Measurements from ENCODE around the gene ZFR2.

Gene ZFR2

DNA sequence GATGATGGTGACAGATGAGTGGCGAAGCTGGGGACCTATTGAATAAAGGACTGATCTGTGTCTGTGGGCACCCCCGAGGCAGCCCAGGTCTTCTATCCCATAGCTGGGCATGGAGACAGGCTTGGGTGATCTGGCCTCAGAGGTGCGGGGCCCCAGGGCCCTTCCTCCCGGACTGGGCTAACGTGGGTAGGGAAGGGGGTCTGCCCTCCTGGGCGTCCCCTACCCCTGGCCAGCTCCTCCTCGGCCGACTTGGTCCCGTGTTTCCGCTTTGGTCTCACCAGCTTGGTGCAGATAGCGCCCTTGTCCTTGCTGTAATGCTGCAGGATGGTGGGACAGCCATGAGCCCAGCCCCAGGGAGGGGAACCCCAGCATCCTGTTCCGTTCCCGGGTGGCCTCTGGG lies 85.9 kb downstream of the ZFR2 start:
- in situ Hi-C loops (cut with HindIII; ENCODE audit: low pct_ligation_motif_present, low pct_unique_long_range_greater_than_20kb, low sequenced_read_pairs), result no loop called here
- DNase-seq, result no peak

GRCh38 chr19:3782330-3782729 lies 86.5 kb downstream of the ZFR2 start:
- DNase-seq, result no peak
- in situ Hi-C loops (cut with HindIII; ENCODE audit: low pct_ligation_motif_present, low pct_unique_long_range_greater_than_20kb, low sequenced_read_pairs), result no loop called here

- DNase-seq, result no peak
- in situ Hi-C loops (cut with HindIII; ENCODE audit: low pct_ligation_motif_present, low pct_unique_long_range_greater_than_20kb, low sequenced_read_pairs), result no loop called here
These were observed 87.2 kb downstream of the ZFR2 start for GRCh38 chr19:3781603-3782002.

GRCh38 chr19:3780786-3781304 lies 88.0 kb downstream of the ZFR2 start:
- no peak for DNase-seq
- in situ Hi-C loops (cut with HindIII; ENCODE audit: low pct_ligation_motif_present, low pct_unique_long_range_greater_than_20kb, low sequenced_read_pairs), result no loop called here

- no peak for DNase-seq
- in situ Hi-C loops (cut with HindIII; ENCODE audit: low pct_ligation_motif_present, low pct_unique_long_range_greater_than_20kb, low sequenced_read_pairs), result no loop called here
These were observed 89.7 kb downstream of the ZFR2 start for GRCh38 chr19:3778899-3779723.

DNA sequence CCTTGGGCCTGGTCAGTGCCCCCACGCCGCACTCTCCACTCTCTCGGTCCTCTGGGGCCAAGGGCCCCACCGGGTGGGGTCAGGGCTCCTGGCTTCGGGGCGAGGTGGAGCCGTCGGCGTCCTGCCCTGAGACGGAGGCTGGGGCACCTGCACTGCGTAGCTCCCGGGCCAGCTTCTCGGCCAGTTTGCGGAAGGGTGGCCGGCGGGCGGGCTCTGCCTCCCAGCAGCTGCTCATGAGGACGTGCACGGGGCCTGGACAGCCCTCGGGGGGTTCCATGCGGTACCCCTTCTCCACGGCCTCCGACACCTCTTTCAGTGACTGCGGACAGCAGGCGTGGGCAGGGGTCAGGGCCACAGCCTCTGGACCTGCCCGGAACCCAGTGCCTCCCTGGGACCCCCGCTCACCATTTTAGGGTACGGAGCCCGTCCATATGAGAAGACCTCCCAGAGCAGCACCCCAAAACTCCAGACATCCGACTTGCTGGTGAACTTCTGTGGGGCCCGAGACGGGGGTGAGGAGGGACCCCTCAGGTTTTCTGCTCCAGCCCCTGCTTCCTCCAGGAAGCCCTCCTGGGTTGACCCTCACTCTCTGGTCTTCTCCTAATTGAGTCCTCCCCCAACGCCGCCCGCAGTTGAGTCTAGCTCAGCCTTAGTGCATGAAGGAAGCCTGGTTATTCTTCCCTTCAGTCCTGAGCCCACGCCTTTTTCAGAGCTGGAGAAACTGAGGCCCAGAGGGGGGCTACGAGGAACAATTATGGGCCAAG lies 90.6 kb downstream of the ZFR2 start:
- in situ Hi-C loops (cut with HindIII; ENCODE audit: low pct_ligation_motif_present, low pct_unique_long_range_greater_than_20kb, low sequenced_read_pairs), result no loop called here
- DNase-seq, result no peak

GRCh38 chr19:3776479-3777040 lies 92.3 kb downstream of the ZFR2 start:
- DNase-seq, result no peak
- in situ Hi-C loops (cut with HindIII; ENCODE audit: low pct_ligation_motif_present, low pct_unique_long_range_greater_than_20kb, low sequenced_read_pairs), result no loop called here

- no peak for DNase-seq
- in situ Hi-C loops (cut with HindIII; ENCODE audit: low pct_ligation_motif_present, low pct_unique_long_range_greater_than_20kb, low sequenced_read_pairs), result no loop called here
These were observed 93.0 kb downstream of the ZFR2 start for GRCh38 chr19:3775831-3776230.

GRCh38 chr19:3775374-3775711 lies 93.5 kb downstream of the ZFR2 start:
- DNase-seq, result no peak
- in situ Hi-C loops (cut with HindIII; ENCODE audit: low pct_ligation_motif_present, low pct_unique_long_range_greater_than_20kb, low sequenced_read_pairs), result no loop called here

DNA sequence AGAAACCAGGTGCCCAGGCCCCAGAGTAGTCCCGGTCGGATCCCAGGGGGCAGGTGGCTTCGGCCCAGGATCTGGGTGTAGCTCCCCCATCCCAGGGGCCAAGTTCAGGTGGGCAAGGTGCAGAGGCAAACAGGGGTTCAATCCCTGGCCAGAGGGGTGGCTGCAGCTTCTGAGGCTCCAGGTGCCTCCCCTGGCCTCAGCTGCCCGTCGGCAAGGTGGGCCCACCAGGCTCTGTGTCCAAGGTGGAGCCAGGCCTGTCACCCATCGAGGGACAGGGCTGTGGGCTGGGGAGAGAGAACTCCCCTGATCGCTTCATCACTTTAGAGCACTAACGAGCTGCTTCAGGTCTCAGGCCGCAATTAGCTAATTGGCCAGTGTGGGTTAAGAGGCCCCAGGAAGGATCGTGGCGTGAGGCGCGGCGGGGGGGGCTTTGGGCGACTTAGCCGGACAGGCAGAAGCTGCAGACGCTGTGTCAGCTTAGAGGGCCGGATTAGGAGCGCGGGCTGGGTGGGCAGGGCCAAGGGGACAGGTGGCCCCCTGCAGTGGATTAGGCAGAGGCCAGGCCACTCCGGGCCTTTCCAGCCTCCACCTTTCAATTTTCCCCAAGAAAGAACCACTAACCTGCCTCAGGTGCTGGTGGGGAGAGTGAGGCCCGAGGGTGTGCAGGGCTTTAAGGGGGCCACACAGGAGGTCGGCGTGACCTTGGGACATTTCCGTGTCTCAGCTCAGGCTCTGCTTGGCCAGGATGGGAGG lies 94.0 kb downstream of the ZFR2 start:
- in situ Hi-C loops (cut with HindIII; ENCODE audit: low pct_ligation_motif_present, low pct_unique_long_range_greater_than_20kb, low sequenced_read_pairs), result no loop called here

GRCh38 chr19:3773814-3774515 lies 94.9 kb downstream of the ZFR2 start:
- in situ Hi-C loops (cut with HindIII; ENCODE audit: low pct_ligation_motif_present, low pct_unique_long_range_greater_than_20kb, low sequenced_read_pairs), result no loop called here
- no peak for DNase-seq

More for the DNA sequence above, 94.0 kb downstream of the ZFR2 start:
- DNase-seq, result no peak

- DNase-seq, result no peak
- in situ Hi-C loops (cut with HindIII; ENCODE audit: low pct_ligation_motif_present, low pct_unique_long_range_greater_than_20kb, low sequenced_read_pairs), result no loop called here
These were observed 96.9 kb downstream of the ZFR2 start, which contains the start of gene RAX2 for GRCh38 chr19:3771906-3772455. Gene RAX2, minus strand, starts transcription at chr19:3772228. Its CDS starts 486 bp downstream, at chr19:3771742.

- in situ Hi-C loops (cut with HindIII; ENCODE audit: low pct_ligation_motif_present, low pct_unique_long_range_greater_than_20kb, low sequenced_read_pairs), result no loop called here
- DNase-seq, result no peak
These were observed 97.6 kb downstream of the ZFR2 start for GRCh38 chr19:3771000-3771905.

GRCh38 chr19:3770136-3770999 lies 98.5 kb downstream of the ZFR2 start:
- DNase-seq, result no peak
- in situ Hi-C loops (cut with HindIII; ENCODE audit: low pct_ligation_motif_present, low pct_unique_long_range_greater_than_20kb, low sequenced_read_pairs), result no loop called here

DNA sequence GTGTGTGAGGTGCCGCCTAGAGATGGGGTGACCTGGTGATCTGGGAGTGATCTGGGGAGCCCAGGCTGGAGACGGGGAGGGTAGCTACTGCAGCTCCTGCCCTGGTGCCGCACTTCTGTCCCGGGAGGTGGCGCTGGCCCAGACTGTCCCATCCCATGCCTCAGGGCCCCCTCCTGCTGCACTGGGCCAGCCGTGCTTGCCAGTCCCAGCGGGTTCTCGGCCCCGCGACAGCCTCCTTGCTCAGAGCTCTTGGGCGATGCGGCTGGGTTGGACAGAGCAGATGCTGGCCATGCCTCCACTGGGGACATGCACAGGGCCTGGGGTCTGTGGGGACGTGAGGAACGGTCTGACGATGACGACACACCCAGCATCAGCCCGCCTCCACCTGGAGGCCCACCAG lies 99.3 kb downstream of the ZFR2 start:
- no peak for DNase-seq
- in situ Hi-C loops (cut with HindIII; ENCODE audit: low pct_ligation_motif_present, low pct_unique_long_range_greater_than_20kb, low sequenced_read_pairs), result no loop called here

- DNase-seq, result no peak
- in situ Hi-C loops (cut with HindIII; ENCODE audit: low pct_ligation_motif_present, low pct_unique_long_range_greater_than_20kb, low sequenced_read_pairs), result no loop called here
These were observed 100.1 kb downstream of the ZFR2 start for GRCh38 chr19:3768748-3769099.

All from ACHN (cell line).